ENCODE measurements around the gene SRD5A1.

GRCh38 chr5:6590581-6590980 lies 42.7 kb upstream of the SRD5A1 start:
- TF ChIP-seq EZH2 (IDR thresholded peaks at IDR 0.05; ENCODE audit: insufficient read depth, poor library complexity, severe bottlenecking) (no peak), EZH2phosphoT487 (IDR thresholded peaks at IDR 0.05; ENCODE audit: insufficient read depth, low read depth) (no peak)
